ENCODE results near the gene ALPP. TPM values are rescaled to one million over a fixed set of nuclear protein-coding genes. Genes with fewer than 3 reads are reported as not detected.
"Not testable (repeated sequence)": the region's sequence is repeated elsewhere in the genome, so short reads cannot be mapped to it uniquely, and the experiment has no call there.

Gene ALPP
- polyA plus RNA-seq, 1 donor: not detected

GRCh38 chr2:232406556-232407310 lies 28.2 kb downstream of the ALPP start, which contains the start of gene ALPG:
TSS of gene ALPG (plus strand) at chr2:232406844. CDS start at chr2:232406895, 51 bp downstream.
- DNase-seq: no peak

GRCh38 chr2:232407428-232408150 lies 29.0 kb downstream of the ALPP start:
- not testable (repeated sequence) for DNase-seq

- DNase-seq: not testable (repeated sequence)
Observed at GRCh38 chr2:232408269-232408668, 29.7 kb downstream of the ALPP start.

- not testable (repeated sequence) for DNase-seq
Observed at GRCh38 chr2:232409617-232410016, 31.1 kb downstream of the ALPP start.

GRCh38 chr2:232410238-232410900 lies 31.8 kb downstream of the ALPP start:
- no peak for DNase-seq

GRCh38 chr2:232411901-232412629 lies 33.5 kb downstream of the ALPP start:
- no peak for DNase-seq

- DNase-seq: no peak
Observed at GRCh38 chr2:232412986-232413385, 34.4 kb downstream of the ALPP start.

- DNase-seq: no peak
Observed at GRCh38 chr2:232415138-232415690, 36.7 kb downstream of the ALPP start.

- no peak for DNase-seq
Observed at GRCh38 chr2:232415736-232416520, 37.4 kb downstream of the ALPP start.

GRCh38 chr2:232416521-232417470 lies 38.2 kb downstream of the ALPP start:
- DNase-seq: no peak

- no peak for DNase-seq
Observed at GRCh38 chr2:232417489-232417888, 38.9 kb downstream of the ALPP start.

- DNase-seq: no peak
Observed at GRCh38 chr2:232418056-232418455, 39.5 kb downstream of the ALPP start.

- no peak for DNase-seq
Observed at GRCh38 chr2:232418466-232419244, 40.1 kb downstream of the ALPP start.

- no peak for DNase-seq
Observed at GRCh38 chr2:232419245-232420072, 40.9 kb downstream of the ALPP start.

- no peak for DNase-seq
Observed at GRCh38 chr2:232420073-232420454, 41.5 kb downstream of the ALPP start.

- no peak for DNase-seq
Observed at GRCh38 chr2:232420463-232421188, 42.1 kb downstream of the ALPP start.

GRCh38 chr2:232421189-232421785 lies 42.7 kb downstream of the ALPP start:
- no peak for DNase-seq

Measured in left kidney (tissue), 2 donors.